GM18517 (cell line): ENCODE measurements around the gene LRMDA.
A peak's percentile ranks its signal among the peaks of the same experiment; 100 is the strongest.
"Not testable (repeated sequence)": the region's sequence is repeated elsewhere in the genome, so short reads cannot be mapped to it uniquely, and the experiment has no call there.

Experiments used
- ATAC-seq: cut with Tn5 transposase; IDR thresholded peaks from one replicate; pipeline ENCODE4 v1.9.1; 2021; ENCODE audit warnings: mild to moderate bottlenecking, moderate library complexity; ENCODE audit not compliant: unreplicated experiment

Gene LRMDA

GRCh38 chr10:75605096-75605495 lies 173.7 kb downstream of the LRMDA start:
- ATAC-seq: no peak

GRCh38 chr10:75605795-75606194 lies 174.4 kb downstream of the LRMDA start:
- not testable (repeated sequence) for ATAC-seq

DNA sequence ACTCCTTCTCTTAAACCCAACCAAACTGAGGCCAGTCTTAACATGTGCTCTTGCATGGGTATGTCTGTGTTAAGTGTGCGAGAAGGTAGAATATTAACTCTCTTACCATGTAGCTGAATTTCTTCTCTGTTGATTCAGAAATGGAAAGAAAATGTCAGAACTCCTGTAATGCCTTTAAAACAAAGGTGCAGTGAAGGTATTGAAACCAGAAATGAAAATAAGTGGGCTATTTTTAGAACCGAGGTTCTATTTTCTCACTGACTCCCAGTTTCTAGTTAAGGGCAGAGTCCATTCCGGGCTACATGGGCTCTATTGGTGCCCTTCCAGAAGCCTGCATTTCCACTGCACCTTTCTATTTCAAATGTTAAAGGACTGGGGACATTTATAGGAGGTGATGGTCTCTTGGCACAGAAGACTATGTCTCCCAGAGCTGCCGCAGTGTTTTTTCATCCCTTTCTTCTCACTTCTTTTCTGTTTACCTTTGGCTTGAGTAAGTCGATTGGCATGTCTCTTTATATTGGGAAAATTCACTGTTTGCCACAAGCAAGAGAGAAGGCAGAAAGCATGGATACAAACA lies 174.9 kb downstream of the LRMDA start:
- peak; percentile 75 for ATAC-seq

DNA sequence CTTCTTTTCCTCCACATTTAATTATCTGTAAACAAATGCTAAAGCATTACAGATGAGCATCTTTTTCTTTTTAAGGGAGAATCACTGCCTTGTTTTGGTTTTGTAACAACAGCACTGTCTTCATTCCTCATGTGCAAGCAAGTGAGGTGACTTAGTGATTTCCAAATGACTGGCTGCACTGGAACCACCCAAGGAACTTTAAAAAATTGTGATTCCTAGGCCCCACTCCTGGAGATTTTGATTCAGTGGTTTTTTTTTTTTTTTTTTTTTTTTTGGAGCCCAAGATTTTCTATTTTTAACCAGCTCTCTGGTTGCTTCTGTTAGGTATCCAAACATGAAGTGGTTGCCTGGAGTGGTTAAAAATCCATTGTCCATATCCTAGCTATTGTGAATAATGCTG lies 176.2 kb downstream of the LRMDA start:
- no peak for ATAC-seq

GRCh38 chr10:75610183-75610582 lies 178.8 kb downstream of the LRMDA start:
- ATAC-seq: no peak

DNA sequence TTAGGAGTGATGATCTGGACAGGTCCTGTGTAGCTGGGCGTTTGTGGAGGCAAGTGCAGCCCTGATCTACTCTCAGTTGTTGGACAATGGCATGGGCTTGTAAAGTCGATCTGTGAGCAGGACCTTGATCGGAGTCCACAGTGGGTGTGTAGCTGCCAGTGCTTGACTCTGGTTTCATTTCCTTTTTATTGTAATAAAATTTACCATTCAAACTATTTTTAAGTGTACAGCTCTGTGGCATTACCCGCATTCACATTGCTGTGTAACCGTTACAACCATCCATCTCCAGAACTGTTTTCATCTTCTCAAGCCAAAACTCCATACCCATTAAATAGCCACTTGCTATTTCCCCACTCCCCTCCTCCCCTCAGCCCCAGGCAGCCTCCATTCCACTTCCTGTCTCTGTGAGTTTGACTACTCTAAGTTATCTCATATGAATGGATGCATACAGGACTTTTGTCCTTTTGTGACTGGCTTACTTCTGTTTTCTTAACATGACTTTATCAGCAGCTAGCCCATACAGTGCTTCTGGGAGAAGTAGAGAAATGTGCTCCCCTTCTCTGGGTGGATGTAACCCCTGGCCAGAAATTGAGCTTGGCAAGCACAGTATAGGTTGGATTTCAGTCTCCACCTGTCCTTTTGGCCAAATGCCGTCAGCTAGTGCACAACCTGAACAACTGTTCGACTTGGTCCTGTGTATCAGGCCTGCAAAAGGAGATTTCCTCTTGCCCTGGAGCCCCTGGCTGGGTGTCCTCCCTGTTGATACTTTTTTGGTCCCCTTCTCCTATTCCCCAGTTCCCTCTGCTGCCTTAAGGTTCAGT lies 180.0 kb downstream of the LRMDA start:
- peak; percentile 55 for ATAC-seq

DNA sequence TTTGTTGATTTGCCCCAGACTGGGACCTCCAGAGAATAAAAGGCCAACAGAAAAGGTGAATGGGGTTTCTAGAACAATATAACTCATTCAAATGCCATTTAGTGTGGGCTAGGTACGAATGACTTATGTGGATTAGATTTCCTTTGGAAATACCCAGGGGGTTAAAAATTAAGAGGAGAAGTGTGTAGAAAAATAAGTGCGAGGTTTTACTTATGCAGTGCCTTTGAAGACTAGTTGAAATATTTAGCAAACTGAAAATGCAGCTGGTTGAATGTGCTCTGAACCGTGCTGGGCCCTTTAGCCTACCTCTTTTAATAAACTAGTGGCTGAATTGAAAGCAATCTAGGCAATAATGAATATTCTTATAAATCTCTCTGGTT lies 180.6 kb downstream of the LRMDA start:
- ATAC-seq: no peak

DNA sequence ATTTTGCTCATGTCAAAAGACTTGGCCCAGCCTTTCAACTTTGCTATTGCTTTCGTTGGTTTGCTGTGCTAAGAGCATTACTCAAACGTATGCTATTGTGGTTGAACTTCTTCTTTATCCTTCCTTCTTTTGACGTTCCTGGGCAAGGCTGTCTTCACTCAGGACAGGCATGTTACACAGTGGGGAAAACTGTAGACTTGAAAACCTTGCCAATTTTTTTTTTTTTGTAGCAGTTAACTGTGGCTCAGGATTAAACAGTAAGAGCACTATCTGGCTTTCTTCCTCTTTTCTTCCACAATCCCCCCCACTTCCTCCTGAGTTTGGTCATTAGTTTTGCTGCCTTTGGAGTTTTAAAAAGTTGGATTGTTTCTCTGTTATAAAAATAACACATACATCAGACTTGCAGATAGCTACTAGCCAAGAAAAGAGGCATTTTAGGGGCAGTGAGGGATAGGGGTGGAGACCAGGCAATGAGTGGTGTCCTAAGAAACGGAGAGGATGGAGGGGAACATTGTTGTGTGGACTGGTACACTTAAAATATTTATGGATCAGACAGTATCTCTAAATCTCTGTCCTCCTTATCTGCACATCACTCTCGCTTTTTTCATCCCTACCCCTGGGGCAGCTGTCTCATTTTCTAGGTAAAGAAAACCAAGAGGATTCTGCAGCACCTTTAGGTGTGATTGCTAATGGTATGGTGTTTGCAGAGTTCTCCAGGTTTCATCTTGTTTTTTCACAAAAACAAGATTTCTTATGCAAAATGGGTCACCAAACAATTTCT lies 181.7 kb downstream of the LRMDA start:
- ATAC-seq: no peak

- no peak for ATAC-seq
Measured at GRCh38 chr10:75613685-75614504, 182.5 kb downstream of the LRMDA start.

GRCh38 chr10:75616076-75616475 lies 184.7 kb downstream of the LRMDA start:
- ATAC-seq: no peak

GRCh38 chr10:75616874-75617478 lies 185.6 kb downstream of the LRMDA start:
- no peak for ATAC-seq

GRCh38 chr10:75617485-75618155 lies 186.2 kb downstream of the LRMDA start:
- ATAC-seq: no peak

DNA sequence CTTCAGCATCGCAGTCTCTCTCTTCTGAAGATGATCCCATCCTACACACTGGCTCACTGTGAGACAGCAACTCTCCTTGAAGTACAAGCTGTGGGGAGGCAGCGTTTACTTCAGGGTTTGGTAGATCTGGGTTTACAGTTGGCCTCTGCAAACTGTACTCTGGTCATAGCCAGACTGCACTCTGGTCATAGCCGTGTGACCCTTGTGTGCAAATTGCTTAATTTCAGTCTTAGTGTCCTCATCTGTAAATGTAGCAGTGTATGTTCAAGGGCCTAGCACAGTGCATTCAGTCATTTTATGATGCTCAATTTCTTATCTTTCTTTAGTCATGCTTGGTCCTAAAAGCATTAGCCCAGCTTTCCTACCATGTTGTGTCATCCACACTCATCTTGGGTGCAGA lies 188.2 kb downstream of the LRMDA start:
- no peak for ATAC-seq

- no peak for ATAC-seq
Measured at GRCh38 chr10:75620356-75620755, 188.9 kb downstream of the LRMDA start.

DNA sequence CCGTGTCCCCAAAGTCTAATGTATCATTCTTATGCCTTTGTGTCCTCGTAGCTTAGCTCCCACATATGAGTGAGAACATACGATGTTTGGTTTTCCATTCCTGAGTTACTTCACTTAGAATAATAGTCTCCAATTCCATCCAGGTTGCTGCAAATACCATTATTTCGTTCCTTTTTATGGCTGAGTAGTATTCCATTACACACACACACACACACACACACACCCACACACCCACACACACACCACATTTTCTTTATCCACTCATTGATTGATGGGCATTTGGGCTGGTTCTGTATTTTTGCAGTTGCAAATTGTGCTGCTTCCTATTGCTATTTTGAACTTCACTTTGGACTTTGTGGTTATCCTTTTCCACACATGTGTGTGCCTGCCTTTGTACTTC lies 189.6 kb downstream of the LRMDA start:
- ATAC-seq: not testable (repeated sequence)

- ATAC-seq: no peak
Measured at GRCh38 chr10:75622503-75622902, 191.1 kb downstream of the LRMDA start.

- ATAC-seq: no peak
Measured at GRCh38 chr10:75623310-75624093, 192.1 kb downstream of the LRMDA start.

DNA sequence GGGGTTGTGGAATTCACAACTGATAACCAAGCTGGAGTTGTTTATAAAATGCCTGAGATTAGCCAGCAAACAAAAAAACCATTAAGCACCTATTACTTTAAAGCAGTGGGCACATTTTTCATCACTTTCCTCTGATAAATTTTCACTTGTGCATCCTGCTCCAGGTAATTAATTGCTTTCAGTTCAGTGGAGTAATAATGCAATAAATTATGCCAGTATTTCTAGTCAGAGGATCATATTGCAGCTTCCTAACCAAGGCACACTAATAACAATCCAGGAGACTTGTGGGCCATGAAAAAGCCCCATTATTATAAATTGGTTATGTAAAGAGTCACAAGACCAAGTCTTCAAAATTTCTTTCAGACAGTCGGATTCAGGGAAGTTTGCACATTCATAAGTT lies 193.2 kb downstream of the LRMDA start:
- ATAC-seq: no peak

DNA sequence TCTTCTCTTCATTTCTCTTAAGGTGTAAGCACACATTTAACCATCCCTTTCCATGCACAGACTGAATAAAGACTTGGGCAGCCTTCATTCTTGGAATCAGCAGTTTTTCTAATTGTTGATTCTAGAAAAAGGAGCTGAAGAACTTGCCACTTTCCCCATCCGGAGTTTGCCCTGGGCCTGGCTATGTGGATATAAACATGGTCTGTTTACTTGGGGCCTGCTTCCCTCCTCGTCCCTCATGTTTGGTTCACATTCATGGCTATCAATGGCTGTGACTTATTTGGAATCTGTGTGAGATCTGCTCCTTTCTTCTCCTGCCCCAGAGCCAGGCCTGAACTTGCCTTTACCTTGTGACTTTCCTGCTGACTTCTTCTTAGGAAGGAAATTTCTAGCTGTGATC lies 199.3 kb downstream of the LRMDA start:
- ATAC-seq: no peak
